ENCODE data around the gene NDUFB3.

The NDUFB3 gene

DNA sequence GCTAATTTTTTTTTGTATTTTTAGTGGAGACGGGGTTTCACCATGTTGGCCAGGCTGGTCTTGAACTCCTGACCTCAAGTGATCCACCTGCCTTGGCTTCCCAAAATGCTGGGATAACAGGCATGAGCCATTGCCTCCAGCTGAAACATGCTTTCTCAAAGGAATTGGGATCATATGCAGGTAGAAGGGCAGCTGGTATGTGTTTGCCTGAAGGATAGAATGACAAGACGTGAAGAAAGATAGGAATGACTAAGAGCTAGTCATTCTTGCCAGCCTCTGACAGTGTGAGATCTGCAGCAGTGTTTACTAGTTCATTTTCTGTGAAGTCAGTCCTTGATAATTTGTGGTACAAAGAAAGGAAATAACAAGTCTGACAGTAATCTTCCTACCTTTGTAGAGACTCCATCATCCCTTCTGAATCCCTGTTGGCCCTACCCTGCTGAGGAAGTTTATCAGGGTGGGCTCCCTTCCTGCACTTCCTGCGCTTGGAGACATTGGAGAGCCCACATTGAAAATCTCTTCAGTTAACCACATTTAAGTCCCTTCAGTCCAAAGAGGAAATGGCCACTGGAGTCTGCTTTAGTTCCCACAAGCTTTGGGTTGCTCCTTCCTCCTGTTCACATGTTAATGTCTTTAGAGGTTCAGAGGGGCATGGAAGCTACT is 58.9 kb downstream of the NDUFB3 start:
- no peak for DNase-seq

DNA sequence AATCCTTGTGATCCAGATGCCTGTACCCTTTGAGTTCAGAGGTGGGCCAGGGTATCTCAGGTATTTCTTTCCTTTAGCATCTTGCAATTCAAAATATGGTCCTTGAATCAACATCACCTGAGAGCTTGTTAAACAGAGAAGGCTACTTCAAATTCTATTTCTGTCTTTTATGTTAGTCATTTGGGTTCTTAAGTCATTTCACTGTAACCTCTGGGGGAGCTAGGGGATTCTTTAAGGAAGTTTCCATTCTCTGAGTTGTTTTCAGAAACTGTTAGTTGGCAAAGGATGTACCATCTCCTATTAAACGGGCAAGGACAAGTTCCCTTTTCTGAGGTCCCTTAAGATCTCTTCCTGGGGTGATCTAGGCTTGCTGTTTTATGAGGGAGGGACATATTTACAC is 60.7 kb downstream of the NDUFB3 start:
- no peak for DNase-seq

Measured in NCI-H748 treated with DMSO at 0.1 percent for 48 hours (cell line).